SK-N-SH treated with all-trans-retinoic acid at 6 μM for 48 hours (cell line): ENCODE measurements around the gene ADAMTS2.

Experiments used
- ATAC-seq: fragments of 200-7000 bp; cut with Tn5 transposase; 3 replicates; pipeline ENCODE4 v1.9.1; 2020; ENCODE audit warnings: mild to moderate bottlenecking, moderate library complexity
- ARNTL ChIP-seq: fragments of 450-650 bp; formaldehyde crosslinking; IDR thresholded peaks from 2 replicates; pipeline ENCODE4 v1.5.0; 2020; ENCODE audit warnings: low read depth, mild to moderate bottlenecking, moderate library complexity, borderline replicate concordance
- BACH2 ChIP-seq: fragments of 250-450 bp; sonication (Bioruptor Pico); IDR thresholded peaks from 2 replicates; pipeline ENCODE4 v1.9.0; 2021; ENCODE audit warnings: mild to moderate bottlenecking, borderline replicate concordance
- CREB5 ChIP-seq: fragments of 250-450 bp; sonication (Bioruptor Pico); IDR thresholded peaks from 2 replicates; pipeline ENCODE4 v1.5.1; 2020; ENCODE audit warnings: low read depth, mild to moderate bottlenecking, moderate library complexity
- CSDC2 ChIP-seq: fragments of 250-450 bp; sonication (Bioruptor Pico); IDR thresholded peaks from 2 replicates; pipeline ENCODE4 v1.5.0; 2020; ENCODE audit warnings: mild to moderate bottlenecking, moderate library complexity
- ISL1 ChIP-seq: fragments of 250-450 bp; sonication (Bioruptor Pico); IDR thresholded peaks from 2 replicates; pipeline ENCODE4 v2.1.2; 2022; ENCODE audit warnings: mild to moderate bottlenecking, moderate library complexity
- OSR1 ChIP-seq: fragments of 250-450 bp; sonication (Bioruptor Pico); IDR thresholded peaks from 2 replicates; pipeline ENCODE4 v1.8.0; 2022; ENCODE audit warnings: moderate library complexity, mild to moderate bottlenecking, inconsistent platforms
- PPARA ChIP-seq: fragments of 250-450 bp; sonication (Bioruptor Pico); IDR thresholded peaks from 2 replicates; pipeline ENCODE4 v1.5.0; 2020; ENCODE audit warnings: mild to moderate bottlenecking, borderline replicate concordance
- RARB ChIP-seq: fragments of 250-450 bp; sonication (Bioruptor Pico); IDR thresholded peaks from 2 replicates; pipeline ENCODE4 v1.8.0; 2021; ENCODE audit warnings: mild to moderate bottlenecking, moderate library complexity
- SNAI2 ChIP-seq: fragments of 250-450 bp; sonication (Bioruptor Pico); IDR thresholded peaks from 2 replicates; pipeline ENCODE4 v1.5.0; 2020; ENCODE audit warnings: mild to moderate bottlenecking, moderate library complexity
- TCF4 ChIP-seq: fragments of 250-450 bp; sonication (Bioruptor Pico); IDR thresholded peaks from 2 replicates; pipeline ENCODE4 v1.8.0; 2021; ENCODE audit warnings: mild to moderate bottlenecking, moderate library complexity, borderline replicate concordance
- TOX ChIP-seq: fragments of 250-450 bp; sonication (Bioruptor Pico); IDR thresholded peaks from 2 replicates; pipeline ENCODE4 v1.8.0; 2021; ENCODE audit warnings: mild to moderate bottlenecking, moderate library complexity, borderline replicate concordance
- TSHZ2 ChIP-seq: fragments of 250-450 bp; sonication (Bioruptor Pico); IDR thresholded peaks from 2 replicates; pipeline ENCODE4 v1.5.0; 2020; ENCODE audit warnings: mild to moderate bottlenecking, moderate library complexity
- ZC3H10 ChIP-seq: fragments of 250-450 bp; sonication (Bioruptor Pico); IDR thresholded peaks from 2 replicates; pipeline ENCODE4 v1.5.1; 2021; ENCODE audit warnings: mild to moderate bottlenecking, moderate library complexity
- ZFP3 ChIP-seq: fragments of 250-450 bp; sonication (Bioruptor Pico); IDR thresholded peaks from 2 replicates; pipeline ENCODE4 v1.5.0; 2020; ENCODE audit warnings: mild to moderate bottlenecking, moderate library complexity
- ZFP30 ChIP-seq: fragments of 450-650 bp; formaldehyde crosslinking; IDR thresholded peaks from 2 replicates; pipeline ENCODE4 v1.5.0; 2022; ENCODE audit warnings: mild to moderate bottlenecking, moderate library complexity
- ZNF70 ChIP-seq: fragments of 450-650 bp; formaldehyde crosslinking; IDR thresholded peaks from 2 replicates; pipeline ENCODE4 v1.5.0; 2020; ENCODE audit warnings: mild to moderate bottlenecking, moderate library complexity
- ZNF8 ChIP-seq: fragments of 450-650 bp; formaldehyde crosslinking; IDR thresholded peaks from 2 replicates; pipeline ENCODE4 v1.5.0; 2020; ENCODE audit warnings: mild to moderate bottlenecking, moderate library complexity
- TF ChIP-seq, protein P1 (sequence below): fragments of 250-450 bp; sonication (Bioruptor Pico); IDR thresholded peaks from 2 replicates; pipeline ENCODE4 v1.5.1; 2021; ENCODE audit warnings: mild to moderate bottlenecking, moderate library complexity
- TF ChIP-seq, protein P2 (sequence below): fragments of 250-450 bp; sonication (Bioruptor Pico); IDR thresholded peaks from 2 replicates; pipeline ENCODE4 v1.8.0; 2021; ENCODE audit warnings: low read depth, mild to moderate bottlenecking, moderate library complexity, borderline replicate concordance

Gene ADAMTS2

GRCh38 chr5:179279347-179280094 is 65.7 kb downstream of the ADAMTS2 start (continued):
- TF ChIP-seq TSHZ2 (CRISPR knock-in tag) (no peak), ARNTL (CRISPR knock-in tag) (no peak), CSDC2 (CRISPR knock-in tag) (no peak), TOX (CRISPR knock-in tag) (no peak)

- no peak; the same call in 2 of the 3 replicates for ATAC-seq
- no peak for TF ChIP-seq BACH2 (CRISPR knock-in tag)
- no peak for TF ChIP-seq ZNF8 (CRISPR knock-in tag)
- TF ChIP-seq PPARA (CRISPR knock-in tag), result no peak
- no peak for TF ChIP-seq ZC3H10 (CRISPR knock-in tag)
- TF ChIP-seq ZNF70 (CRISPR knock-in tag), result no peak
- TF ChIP-seq OSR1 (CRISPR knock-in tag), result no peak
- TF ChIP-seq, protein P1, sequence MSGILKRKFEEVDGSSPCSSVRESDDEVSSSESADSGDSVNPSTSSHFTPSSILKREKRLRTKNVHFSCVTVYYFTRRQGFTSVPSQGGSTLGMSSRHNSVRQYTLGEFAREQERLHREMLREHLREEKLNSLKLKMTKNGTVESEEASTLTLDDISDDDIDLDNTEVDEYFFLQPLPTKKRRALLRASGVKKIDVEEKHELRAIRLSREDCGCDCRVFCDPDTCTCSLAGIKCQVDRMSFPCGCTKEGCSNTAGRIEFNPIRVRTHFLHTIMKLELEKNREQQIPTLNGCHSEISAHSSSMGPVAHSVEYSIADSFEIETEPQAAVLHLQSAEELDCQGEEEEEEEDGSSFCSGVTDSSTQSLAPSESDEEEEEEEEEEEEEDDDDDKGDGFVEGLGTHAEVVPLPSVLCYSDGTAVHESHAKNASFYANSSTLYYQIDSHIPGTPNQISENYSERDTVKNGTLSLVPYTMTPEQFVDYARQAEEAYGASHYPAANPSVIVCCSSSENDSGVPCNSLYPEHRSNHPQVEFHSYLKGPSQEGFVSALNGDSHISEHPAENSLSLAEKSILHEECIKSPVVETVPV, result no peak
- TF ChIP-seq SNAI2, result no peak
- TF ChIP-seq ZFP3 (CRISPR knock-in tag), result no peak
- no peak for TF ChIP-seq ZFP30
- no peak for TF ChIP-seq RARB
- no peak for TF ChIP-seq CREB5
- TF ChIP-seq ISL1, result no peak
- TF ChIP-seq TCF4 (CRISPR knock-in tag), result no peak
- TF ChIP-seq CSDC2 (CRISPR knock-in tag), result no peak
- TF ChIP-seq, protein P2, sequence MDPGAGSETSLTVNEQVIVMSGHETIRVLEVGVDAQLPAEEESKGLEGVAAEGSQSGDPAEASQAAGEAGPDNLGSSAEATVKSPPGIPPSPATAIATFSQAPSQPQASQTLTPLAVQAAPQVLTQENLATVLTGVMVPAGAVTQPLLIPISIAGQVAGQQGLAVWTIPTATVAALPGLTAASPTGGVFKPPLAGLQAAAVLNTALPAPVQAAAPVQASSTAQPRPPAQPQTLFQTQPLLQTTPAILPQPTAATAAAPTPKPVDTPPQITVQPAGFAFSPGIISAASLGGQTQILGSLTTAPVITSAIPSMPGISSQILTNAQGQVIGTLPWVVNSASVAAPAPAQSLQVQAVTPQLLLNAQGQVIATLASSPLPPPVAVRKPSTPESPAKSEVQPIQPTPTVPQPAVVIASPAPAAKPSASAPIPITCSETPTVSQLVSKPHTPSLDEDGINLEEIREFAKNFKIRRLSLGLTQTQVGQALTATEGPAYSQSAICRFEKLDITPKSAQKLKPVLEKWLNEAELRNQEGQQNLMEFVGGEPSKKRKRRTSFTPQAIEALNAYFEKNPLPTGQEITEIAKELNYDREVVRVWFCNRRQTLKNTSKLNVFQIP, result no peak
- TF ChIP-seq ARNTL (CRISPR knock-in tag), result no peak
These were observed 66.7 kb downstream of the ADAMTS2 start for GRCh38 chr5:179278546-179278945.

- ATAC-seq, result no peak
- TF ChIP-seq ZNF8 (CRISPR knock-in tag) (no peak), ARNTL (CRISPR knock-in tag) (no peak), RARB (no peak), TCF4 (CRISPR knock-in tag) (no peak), ZFP3 (CRISPR knock-in tag) (no peak), ISL1 (no peak), ZC3H10 (CRISPR knock-in tag) (no peak)
- TF ChIP-seq, protein P2, result no peak
These were observed 67.1 kb downstream of the ADAMTS2 start for GRCh38 chr5:179278119-179278518.
